PC-3 (cell line): ENCODE results near the gene ZNF668. TPM values are rescaled to one million over a fixed set of nuclear protein-coding genes. Genes with fewer than 3 reads are reported as not detected.
A peak's percentile ranks its signal among the peaks of the same experiment; 100 is the strongest.

Experiments used
- ATAC-seq: fragments of 200-7000 bp; cut with Tn5 transposase; 2 replicates; pipeline ENCODE4 v1.9.1; 2020; ENCODE audit warnings: mild to moderate bottlenecking, moderate library complexity
- BruUV-seq: library from RNA; stranded (reverse); fragments of 400-500 nt; replicated peaks from 2 replicates; lab custom pipeline; 2021; lab: Mats Ljungman, UMichigan
- CTCF ChIA-PET: fragments of 300-600 bp; sonication (Branson Sonifier 250); formaldehyde crosslinking; loops from one replicate; lab custom pipeline; 2022; ENCODE audit warnings: antibody characterized with exemption; lab: Charles Lee
- POLR2A ChIA-PET: fragments of 300-600 bp; sonication (Branson Sonifier 250); formaldehyde crosslinking; loops from one replicate; lab custom pipeline; 2022; ENCODE audit warnings: antibody characterized with exemption; ENCODE audit not compliant: unreplicated experiment; lab: Charles Lee
- DNase-seq: peaks from one replicate; pipeline ENCODE4 v3.0.0-alpha.2; 2015
- H2AFZ ChIP-seq: fragments of 300-600 bp; sonication (generic); 2 replicates; pipeline ENCODE4 v1.6.0; 2016; ENCODE audit warnings: antibody characterized with exemption, low read length
- H3F3A ChIP-seq: fragments of 300-600 bp; sonication (generic); one replicate; pipeline ENCODE4 v1.6.0; 2017; ENCODE audit warnings: antibody characterized with exemption, low read length, control low read depth, mild to moderate bottlenecking; ENCODE audit not compliant: unreplicated experiment
- H3K27ac ChIP-seq: fragments of 300-600 bp; sonication (generic); 2 replicates; pipeline ENCODE4 v1.5.1; 2016; ENCODE audit warnings: mild to moderate bottlenecking, low read length
- H3K27me3 ChIP-seq: fragments of 300-600 bp; sonication (generic); 2 replicates; pipeline ENCODE4 v1.6.1; 2016; ENCODE audit warnings: low read length, mixed read lengths
- H3K36me3 ChIP-seq: fragments of 300-600 bp; sonication (generic); 2 replicates; pipeline ENCODE4 v1.6.1; 2016; ENCODE audit warnings: low read depth, mixed run types, low read length, mixed read lengths
- H3K4me1 ChIP-seq: fragments of 300-600 bp; sonication (generic); 2 replicates; pipeline ENCODE4 v1.5.1; 2016; ENCODE audit warnings: low read length; ENCODE audit not compliant: insufficient read depth
- H3K4me2 ChIP-seq: fragments of 300-600 bp; sonication (generic); 2 replicates; pipeline ENCODE4 v1.6.0; 2016; ENCODE audit warnings: low read length
- H3K4me3 ChIP-seq: fragments of 300-600 bp; sonication (generic); 2 replicates; pipeline ENCODE4 v1.5.1; 2016; ENCODE audit warnings: mild to moderate bottlenecking, low read length, mixed read lengths
- H3K79me2 ChIP-seq: fragments of 300-600 bp; sonication (generic); 2 replicates; pipeline ENCODE4 v1.6.1; 2017; ENCODE audit warnings: low read length, mixed read lengths
- H3K9ac ChIP-seq: fragments of 300-600 bp; sonication (generic); 2 replicates; pipeline ENCODE4 v1.6.0; 2016; ENCODE audit warnings: mild to moderate bottlenecking, low read length
- H3K9me2 ChIP-seq: fragments of 300-600 bp; sonication (generic); replicated peaks from 2 replicates; pipeline ENCODE4 v1.6.1; 2016; ENCODE audit warnings: mixed run types, low read length, mixed read lengths
- H3K9me3 ChIP-seq: fragments of 300-600 bp; sonication (generic); 2 replicates; pipeline ENCODE4 v1.6.1; 2016; ENCODE audit warnings: low read length, mixed read lengths
- H4K20me1 ChIP-seq: fragments of 300-600 bp; sonication (generic); 2 replicates; pipeline ENCODE4 v1.6.1; 2016; ENCODE audit warnings: low read length, mixed read lengths
- CTCF ChIP-seq: fragments of 300-600 bp; sonication (generic); conservative IDR thresholded peaks from 2 replicates; pipeline ENCODE4 v1.5.1; 2017; ENCODE audit warnings: antibody characterized with exemption, low read depth, mild to moderate bottlenecking, low read length
- EZH2 ChIP-seq: fragments of 300-600 bp; sonication (generic); IDR thresholded peaks from one replicate; pipeline ENCODE4 v1.6.1; 2017; ENCODE audit warnings: antibody characterized with exemption, mild to moderate bottlenecking, low read length; ENCODE audit not compliant: unreplicated experiment
- EZH2phosphoT487 ChIP-seq: fragments of 300-600 bp; sonication (generic); IDR thresholded peaks from 2 replicates; pipeline ENCODE4 v1.6.1; 2018; ENCODE audit warnings: mild to moderate bottlenecking, antibody characterized with exemption, low read length, borderline replicate concordance
- intact Hi-C: fragments of 100-400 bp; cut with micrococcal nuclease; formaldehyde crosslinking; loops from 2 replicates; pipeline ENCODE4 v1.9.0; 2023
- total RNA-seq: library from RNA; depleted of rRNA; stranded (reverse); fragments of >200 nt; gene quantifications from 2 replicates; pipeline ENCODE4 v1.2.3, GENCODE V29; 2014

The ZNF668 gene
- total RNA-seq, 1 experiment from 2014 or later, result 15.6 TPM

- Histone ChIP-seq H3K27me3 (no peaks in the 10 kb centered on the region), H4K20me1 (no peaks in the 10 kb centered on the region), H3K4me3 (no peak overlapping the region), H3K79me2 (no peaks in the 10 kb centered on the region), H3K9me3 (no peaks in the 10 kb centered on the region), H3K4me2 (no peak overlapping the region), H3K9ac (no peak overlapping the region), H3K9me2 (no peaks in the 10 kb centered on the region), H3K4me1 (no peaks in the 10 kb centered on the region), H2AFZ (no peak overlapping the region), H3F3A (no peaks in the 10 kb centered on the region), H3K27ac (no peak overlapping the region), H3K36me3 (peaks cover 7% of the 10 kb centered on the region; the same call in 1 of the 2 replicates)
- CTCF ChIA-PET, result no interaction called here
- no TSS peak for BruUV-seq
- DNase-seq (no peak), ATAC-seq (peak; percentile 18; the same call in 1 of the 2 replicates)
- no peak for TF ChIP-seq CTCF
- intact Hi-C loops, result no loop called here
- POLR2A ChIA-PET, result no interaction called here
Observed at GRCh38 chr16:31082368-31083045, 8.5 kb upstream of the ZNF668 start.

DNA sequence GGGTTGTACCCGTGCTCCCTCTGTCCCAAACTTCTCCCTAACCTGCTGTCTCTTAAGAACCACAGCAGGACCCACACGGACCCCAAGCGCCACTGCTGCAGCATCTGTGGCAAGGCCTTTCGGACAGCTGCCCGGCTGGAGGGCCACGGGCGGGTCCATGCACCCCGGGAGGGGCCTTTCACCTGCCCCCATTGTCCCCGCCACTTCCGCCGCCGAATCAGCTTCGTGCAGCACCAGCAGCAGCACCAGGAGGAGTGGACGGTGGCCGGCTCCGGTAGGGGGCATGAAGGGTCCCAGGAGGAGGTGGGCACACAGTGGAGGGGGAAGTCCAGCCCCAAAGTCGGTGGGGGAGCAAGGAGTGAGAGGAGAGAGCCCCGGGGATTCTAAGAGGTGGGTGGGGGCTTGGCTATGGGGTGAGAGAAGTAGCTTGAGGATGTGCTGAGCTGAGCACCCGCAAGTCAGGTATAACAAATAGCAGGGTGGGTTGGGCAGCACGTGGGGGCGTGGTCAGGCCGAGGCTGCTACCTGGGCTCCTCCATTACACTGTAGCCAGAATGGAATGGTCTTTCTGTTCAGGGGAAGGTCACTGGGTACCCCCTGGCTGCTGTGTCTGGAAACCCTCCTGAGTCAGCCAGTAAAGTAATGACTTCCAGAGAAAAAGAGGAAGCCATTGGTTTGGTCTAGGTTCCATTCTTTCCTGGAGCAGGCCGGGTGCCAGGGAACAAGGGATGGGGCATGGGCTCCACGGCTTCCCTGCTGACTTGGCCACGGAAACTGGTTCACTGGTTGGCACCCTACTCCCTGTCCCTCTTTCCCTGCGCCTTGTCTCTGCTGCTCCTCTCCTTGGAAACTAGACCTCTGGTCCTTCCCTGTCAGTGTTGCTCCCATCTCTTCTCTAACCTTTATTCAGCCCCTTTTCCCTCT, 7.7 kb upstream of the ZNF668 start:
- Histone ChIP-seq H4K20me1 (no peaks in the 10 kb centered on the region), H3K9ac (no peak overlapping the region), H3K4me2 (no peak overlapping the region), H3K4me3 (no peak overlapping the region), H2AFZ (no peak overlapping the region), H3F3A (no peaks in the 10 kb centered on the region), H3K27me3 (no peaks in the 10 kb centered on the region), H3K4me1 (no peaks in the 10 kb centered on the region), H3K27ac (no peak overlapping the region), H3K9me3 (no peaks in the 10 kb centered on the region), H3K79me2 (0 out of 2 replicates have a peak, but pooled peaks cover 2% of the 10 kb centered on the region), H3K36me3 (peaks cover 10% of the 10 kb centered on the region), H3K9me2 (no peaks in the 10 kb centered on the region)
- POLR2A ChIA-PET, result interaction anchor here (0.6 kb wide), 1 partner anchor 165 kb away, joined by 5 read pairs; no protein-coding TSS in a partner anchor
- intact Hi-C loops, result no loop called here
- peak; percentile 11; the same call in 1 of the 2 replicates for ATAC-seq
- no TSS peak for BruUV-seq
- DNase-seq, result no peak
- no peak for TF ChIP-seq EZH2phosphoT487
- no peak for TF ChIP-seq EZH2
- TF ChIP-seq CTCF, result no peak
- CTCF ChIA-PET, result no interaction called here
